Stimulated activated naive CD4-positive, alpha-beta T cell (primary cell): ENCODE data around the gene ALDH3A1.

ENCODE experiments used
- DNase-seq, 6 experiments: peaks; one replicate each; lab custom pipeline; 2025; lab: John Stamatoyannopoulos, UW

The ALDH3A1 gene

GRCh38 chr17:19703828-19704613 is 44.1 kb downstream of the ALDH3A1 start:
- DNase-seq, result no peak

- DNase-seq, result no peak
Observed at GRCh38 chr17:19703106-19703827, 44.8 kb downstream of the ALDH3A1 start.

GRCh38 chr17:19702217-19702641 is 45.9 kb downstream of the ALDH3A1 start:
- no peak for DNase-seq
